DND-41 (cell line): ENCODE results near the gene GNAS.
A peak's percentile ranks its signal among the peaks of the same experiment; 100 is the strongest.

Source experiments
- ATAC-seq: fragments of 200-7000 bp; cut with Tn5 transposase; 3 replicates; pipeline ENCODE4 v1.9.1; 2021; ENCODE audit warnings: low read depth; ENCODE audit not compliant: insufficient read depth
- DNase-seq: peaks from one replicate; pipeline ENCODE4 v3.0.0-alpha.2; 2020
- H2AFZ ChIP-seq: 2 replicates; pipeline ENCODE4 v1.6.0; 2012; ENCODE audit warnings: low read depth, low read length
- H3K27ac ChIP-seq: 2 replicates; pipeline ENCODE4 v1.5.1; 2012; ENCODE audit warnings: low read length, inconsistent platforms
- H3K27me3 ChIP-seq: fragments of 200-600 bp; sonication (generic); 2 replicates; pipeline ENCODE4 v1.6.0; 2012; ENCODE audit warnings: low read length, mild to moderate bottlenecking, inconsistent platforms; ENCODE audit not compliant: insufficient read depth, poor library complexity
- H3K36me3 ChIP-seq: 2 replicates; pipeline ENCODE4 v1.5.1; 2012; ENCODE audit warnings: low read length, inconsistent platforms; ENCODE audit not compliant: insufficient read depth
- H3K4me1 ChIP-seq: 2 replicates; pipeline ENCODE4 v1.5.1; 2012; ENCODE audit warnings: mild to moderate bottlenecking, low read length; ENCODE audit not compliant: insufficient read depth
- H3K4me2 ChIP-seq: 2 replicates; pipeline ENCODE4 v1.6.0; 2012; ENCODE audit warnings: mild to moderate bottlenecking, moderate library complexity, low read length, inconsistent platforms; ENCODE audit not compliant: insufficient read depth
- H3K4me3 ChIP-seq, 2 experiments: fragments of 200-600 bp in 1 of 2; shearing (Covaris generic) in 1 of 2; 2 replicates each; pipeline ENCODE4 v1.5.1; 2012 to 2016; ENCODE audit warnings: inconsistent platforms in 2 of 2, low read length in 2 of 2, mild to moderate bottlenecking in 2 of 2, low read depth in 1 of 2, moderate library complexity in 1 of 2
- H3K79me2 ChIP-seq: 2 replicates; pipeline ENCODE4 v1.6.0; 2012; ENCODE audit warnings: low read length, inconsistent platforms; ENCODE audit not compliant: insufficient read depth
- H3K9ac ChIP-seq: 2 replicates; pipeline ENCODE4 v1.6.0; 2012; ENCODE audit warnings: low read depth, mild to moderate bottlenecking, inconsistent platforms, low read length, moderate library complexity
- H3K9me3 ChIP-seq: 2 replicates; pipeline ENCODE4 v1.5.1; 2012; ENCODE audit warnings: low read length, moderate library complexity, mild to moderate bottlenecking, inconsistent platforms; ENCODE audit not compliant: insufficient read depth, severe bottlenecking
- H4K20me1 ChIP-seq: 2 replicates; pipeline ENCODE4 v1.6.0; 2012; ENCODE audit warnings: low read length; ENCODE audit not compliant: insufficient read depth
- CTCF ChIP-seq: IDR thresholded peaks from 2 replicates; pipeline ENCODE4 v1.5.1; 2012; ENCODE audit warnings: borderline replicate concordance, low read length, moderate library complexity, mild to moderate bottlenecking; ENCODE audit not compliant: poor library complexity, severe bottlenecking; ENCODE audit errors: extremely low read depth
- EZH2 ChIP-seq: IDR thresholded peaks from 3 replicates; pipeline ENCODE4 v1.6.1; 2012; ENCODE audit warnings: borderline replicate concordance, low read depth, mild to moderate bottlenecking, moderate library complexity, low read length, inconsistent platforms; ENCODE audit not compliant: severe bottlenecking

GNAS gene

GRCh38 chr20:58900397-58900796, 47.9 kb downstream of the GNAS start:
- Histone ChIP-seq H3K79me2 (peaks cover 85% of the 10 kb centered on the region), H4K20me1 (peaks cover 91% of the 10 kb centered on the region), H3K27me3 (no peaks in the 10 kb centered on the region), H3K9me3 (no peaks in the 10 kb centered on the region), H3K27ac (no peak overlapping the region), H3K4me3 (no peak overlapping the region), H3K9ac (no peak overlapping the region), H3K4me2 (no peak overlapping the region), H3K4me1 (peaks cover 1% of the 10 kb centered on the region; the same call in 1 of the 2 replicates), H2AFZ (no peak overlapping the region), H3K36me3 (peaks cover 100% of the 10 kb centered on the region)
- ATAC-seq (0 out of 3 replicates have a peak, but pooled peaks have one; percentile 13), DNase-seq (no peak)
- TF ChIP-seq CTCF: no peak
- TF ChIP-seq EZH2: no peak

DNA sequence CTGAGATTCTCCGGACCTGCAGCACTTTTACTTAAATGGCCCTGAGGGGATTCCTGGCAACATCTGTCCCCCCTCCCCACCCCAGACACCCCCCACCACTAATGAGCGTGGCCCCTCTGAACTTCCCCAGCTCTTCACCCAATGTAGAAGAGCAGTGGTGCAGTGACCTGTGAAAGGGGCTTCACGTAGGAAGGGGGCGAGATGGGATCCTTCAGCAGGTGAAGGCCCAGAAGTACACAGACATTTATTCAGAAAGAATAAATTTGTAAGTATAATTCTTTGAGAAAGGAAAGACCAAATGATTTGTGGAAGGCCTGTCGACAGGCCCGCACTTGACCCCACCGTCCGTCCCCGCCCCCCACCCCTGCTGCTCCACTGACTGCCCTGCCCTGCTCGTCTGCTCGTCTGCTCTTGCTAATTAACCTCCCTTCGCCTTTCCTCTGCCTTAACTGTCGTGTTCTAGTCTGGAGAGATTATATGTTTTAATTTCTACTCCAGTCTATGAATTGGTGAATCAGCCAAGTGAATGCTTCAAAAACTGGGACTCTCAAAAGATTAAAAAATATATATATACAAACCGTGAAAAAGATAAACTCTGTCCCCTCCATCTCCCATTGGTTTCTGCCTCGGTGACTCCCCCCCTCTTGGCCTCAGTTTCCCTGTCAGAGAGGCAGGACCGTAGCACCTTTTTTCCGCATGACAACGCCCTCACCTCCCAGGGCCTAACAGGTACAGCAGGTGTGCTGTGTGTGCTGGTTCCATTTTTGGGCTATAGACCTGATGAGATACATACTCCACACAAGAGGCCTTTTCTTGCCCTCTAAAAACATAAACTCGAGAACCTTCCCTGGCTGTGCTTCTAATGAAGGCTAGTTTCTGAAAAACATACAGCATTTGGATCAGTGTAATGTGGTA, 49.2 kb downstream of the GNAS start:
- TF ChIP-seq CTCF: no peak
- no peak for TF ChIP-seq EZH2
- Histone ChIP-seq H3K4me1 (no peaks in the 10 kb centered on the region), H3K4me3 (no peak overlapping the region), H3K9me3 (no peaks in the 10 kb centered on the region), H3K4me2 (no peak overlapping the region), H3K36me3 (peaks cover 98% of the 10 kb centered on the region), H3K27me3 (no peaks in the 10 kb centered on the region), H2AFZ (no peak overlapping the region), H4K20me1 (peaks cover 87% of the 10 kb centered on the region), H3K9ac (no peak overlapping the region), H3K79me2 (peaks cover 71% of the 10 kb centered on the region), H3K27ac (no peak overlapping the region)
- DNase-seq: no peak
- ATAC-seq: no peak

- Histone ChIP-seq H3K27ac (no peak overlapping the region), H3K9ac (no peak overlapping the region), H2AFZ (no peak overlapping the region), H4K20me1 (peaks cover 84% of the 10 kb centered on the region), H3K4me2 (no peak overlapping the region), H3K27me3 (no peaks in the 10 kb centered on the region), H3K36me3 (peaks cover 98% of the 10 kb centered on the region), H3K79me2 (peaks cover 53% of the 10 kb centered on the region), H3K4me3 (no peak overlapping the region), H3K4me1 (no peaks in the 10 kb centered on the region), H3K9me3 (no peaks in the 10 kb centered on the region)
- TF ChIP-seq CTCF (no peak), EZH2 (no peak)
- DNase-seq (no peak), ATAC-seq (no peak)
Observed at GRCh38 chr20:58903614-58904013, 51.1 kb downstream of the GNAS start.
